ENCODE measurements around the gene DGKI.

The DGKI gene

GRCh38 chr7:137846827-137847567 lies at the start of gene DGKI:
Gene DGKI (minus strand): TSS chr7:137846974.
- Histone ChIP-seq H3K36me3 (ENCODE audit: control insufficient read depth, insufficient read depth, low read length) (no peaks in the 10 kb centered on the region), H3K9me3 (ENCODE audit: control insufficient read depth, insufficient read depth, low read length) (no peaks in the 10 kb centered on the region; the same call in 1 of the 2 replicates), H3K4me3 (ENCODE audit: low read length) (peak within 1 kb of the TSS; percentile 46; the same call in 1 of the 2 replicates), H3K27ac (ENCODE audit: low read length) (no peak within 1 kb of the TSS), H3K27me3 (ENCODE audit: control insufficient read depth, insufficient read depth, low read length) (peaks cover 27% of the 10 kb centered on the region), H3K4me1 (ENCODE audit: control insufficient read depth, insufficient read depth, low read length) (no peaks in the 10 kb centered on the region)
- DNase-seq (ENCODE audit: low read depth, low spot score) = no peak
- WGBS (ENCODE audit: insufficient coverage, insufficient read length) = no CpG with 5 or more reads among the region's 66 CpGs

- no CpG with 5 or more reads among the region's 8 CpGs for WGBS (ENCODE audit: insufficient coverage, insufficient read length)
- Histone ChIP-seq H3K27me3 (ENCODE audit: control insufficient read depth, insufficient read depth, low read length) (no peaks in the 10 kb centered on the region), H3K4me3 (ENCODE audit: low read length) (no peak overlapping the region), H3K4me1 (ENCODE audit: control insufficient read depth, insufficient read depth, low read length) (no peaks in the 10 kb centered on the region), H3K9me3 (ENCODE audit: control insufficient read depth, insufficient read depth, low read length) (no peaks in the 10 kb centered on the region), H3K36me3 (ENCODE audit: control insufficient read depth, insufficient read depth, low read length) (peaks cover 12% of the 10 kb centered on the region; the same call in 1 of the 2 replicates), H3K27ac (ENCODE audit: low read length) (no peak overlapping the region)
- DNase-seq (ENCODE audit: low read depth, low spot score) = no peak
Observed at GRCh38 chr7:137895301-137896221, 48.8 kb upstream of the DGKI start.

- Histone ChIP-seq H3K36me3 (ENCODE audit: control insufficient read depth, insufficient read depth, low read length) (peaks cover 12% of the 10 kb centered on the region; the same call in 1 of the 2 replicates), H3K9me3 (ENCODE audit: control insufficient read depth, insufficient read depth, low read length) (no peaks in the 10 kb centered on the region), H3K27me3 (ENCODE audit: control insufficient read depth, insufficient read depth, low read length) (no peaks in the 10 kb centered on the region), H3K4me3 (ENCODE audit: low read length) (no peak overlapping the region), H3K27ac (ENCODE audit: low read length) (no peak overlapping the region), H3K4me1 (ENCODE audit: control insufficient read depth, insufficient read depth, low read length) (no peaks in the 10 kb centered on the region)
- DNase-seq (ENCODE audit: low read depth, low spot score) = no peak
Observed at GRCh38 chr7:137893143-137893742, 46.5 kb upstream of the DGKI start.

GRCh38 chr7:137891016-137891655 lies 44.4 kb upstream of the DGKI start:
- WGBS (ENCODE audit: insufficient coverage, insufficient read length) = no CpG with 5 or more reads among the region's 4 CpGs
- peaks cover 12% of the 10 kb centered on the region; the same call in 1 of the 2 replicates for H3K36me3 ChIP-seq (ENCODE audit: control insufficient read depth, insufficient read depth, low read length)

GRCh38 chr7:137890449-137890921 lies 43.7 kb upstream of the DGKI start:
- H3K9me3 ChIP-seq (ENCODE audit: control insufficient read depth, insufficient read depth, low read length) = no peaks in the 10 kb centered on the region
- H3K4me1 ChIP-seq (ENCODE audit: control insufficient read depth, insufficient read depth, low read length) = no peaks in the 10 kb centered on the region
- H3K27ac ChIP-seq (ENCODE audit: low read length) = no peak overlapping the region
- no peak for DNase-seq (ENCODE audit: low read depth, low spot score)
- H3K4me3 ChIP-seq (ENCODE audit: low read length) = no peak overlapping the region
- no CpG with 5 or more reads among the region's 3 CpGs for WGBS (ENCODE audit: insufficient coverage, insufficient read length)
- H3K27me3 ChIP-seq (ENCODE audit: control insufficient read depth, insufficient read depth, low read length) = no peaks in the 10 kb centered on the region
- peaks cover 8% of the 10 kb centered on the region; the same call in 1 of the 2 replicates for H3K36me3 ChIP-seq (ENCODE audit: control insufficient read depth, insufficient read depth, low read length)

More at GRCh38 chr7:137891016-137891655, 44.4 kb upstream of the DGKI start:
- no peak overlapping the region for H3K27ac ChIP-seq (ENCODE audit: low read length)
- DNase-seq (ENCODE audit: low read depth, low spot score) = no peak
- H3K9me3 ChIP-seq (ENCODE audit: control insufficient read depth, insufficient read depth, low read length) = no peaks in the 10 kb centered on the region
- no peaks in the 10 kb centered on the region for H3K4me1 ChIP-seq (ENCODE audit: control insufficient read depth, insufficient read depth, low read length)
- no peak overlapping the region for H3K4me3 ChIP-seq (ENCODE audit: low read length)
- no peaks in the 10 kb centered on the region for H3K27me3 ChIP-seq (ENCODE audit: control insufficient read depth, insufficient read depth, low read length)

- no peak for DNase-seq (ENCODE audit: low read depth, low spot score)
- no peak overlapping the region for H3K27ac ChIP-seq (ENCODE audit: low read length)
- WGBS (ENCODE audit: insufficient coverage, insufficient read length) = no CpG with 5 or more reads among the region's 2 CpGs
- H3K36me3 ChIP-seq (ENCODE audit: control insufficient read depth, insufficient read depth, low read length) = peaks cover 6% of the 10 kb centered on the region
- H3K27me3 ChIP-seq (ENCODE audit: control insufficient read depth, insufficient read depth, low read length) = no peaks in the 10 kb centered on the region
- H3K4me1 ChIP-seq (ENCODE audit: control insufficient read depth, insufficient read depth, low read length) = no peaks in the 10 kb centered on the region
- no peaks in the 10 kb centered on the region for H3K9me3 ChIP-seq (ENCODE audit: control insufficient read depth, insufficient read depth, low read length)
- H3K4me3 ChIP-seq (ENCODE audit: low read length) = no peak overlapping the region
Observed at GRCh38 chr7:137888241-137888640, 41.5 kb upstream of the DGKI start.

GRCh38 chr7:137886746-137887145 lies 40.0 kb upstream of the DGKI start:
- Histone ChIP-seq H3K27me3 (ENCODE audit: control insufficient read depth, insufficient read depth, low read length) (no peaks in the 10 kb centered on the region), H3K9me3 (ENCODE audit: control insufficient read depth, insufficient read depth, low read length) (no peaks in the 10 kb centered on the region), H3K4me1 (ENCODE audit: control insufficient read depth, insufficient read depth, low read length) (no peaks in the 10 kb centered on the region), H3K27ac (ENCODE audit: low read length) (no peak overlapping the region), H3K4me3 (ENCODE audit: low read length) (no peak overlapping the region), H3K36me3 (ENCODE audit: control insufficient read depth, insufficient read depth, low read length) (peaks cover 11% of the 10 kb centered on the region)
- no peak for DNase-seq (ENCODE audit: low read depth, low spot score)
- no CpG with 5 or more reads among the region's 2 CpGs for whole genome bisulfite sequencing (ENCODE audit: insufficient coverage, insufficient read length)

- no peak for DNase-seq (ENCODE audit: low read depth, low spot score)
- WGBS (ENCODE audit: insufficient coverage, insufficient read length) = no CpG with 5 or more reads among the region's 3 CpGs
- Histone ChIP-seq H3K9me3 (ENCODE audit: control insufficient read depth, insufficient read depth, low read length) (no peaks in the 10 kb centered on the region), H3K36me3 (ENCODE audit: control insufficient read depth, insufficient read depth, low read length) (peaks cover 11% of the 10 kb centered on the region), H3K4me1 (ENCODE audit: control insufficient read depth, insufficient read depth, low read length) (no peaks in the 10 kb centered on the region), H3K27ac (ENCODE audit: low read length) (no peak overlapping the region), H3K4me3 (ENCODE audit: low read length) (no peak overlapping the region), H3K27me3 (ENCODE audit: control insufficient read depth, insufficient read depth, low read length) (no peaks in the 10 kb centered on the region)
Observed at GRCh38 chr7:137886281-137886680, 39.5 kb upstream of the DGKI start.

- Histone ChIP-seq H3K27me3 (ENCODE audit: control insufficient read depth, insufficient read depth, low read length) (no peaks in the 10 kb centered on the region), H3K4me1 (ENCODE audit: control insufficient read depth, insufficient read depth, low read length) (no peaks in the 10 kb centered on the region), H3K27ac (ENCODE audit: low read length) (no peak overlapping the region), H3K36me3 (ENCODE audit: control insufficient read depth, insufficient read depth, low read length) (peaks cover 11% of the 10 kb centered on the region), H3K4me3 (ENCODE audit: low read length) (no peak overlapping the region), H3K9me3 (ENCODE audit: control insufficient read depth, insufficient read depth, low read length) (no peaks in the 10 kb centered on the region)
- WGBS (ENCODE audit: insufficient coverage, insufficient read length) = no CpG with 5 or more reads among the region's 5 CpGs
- DNase-seq (ENCODE audit: low read depth, low spot score) = no peak
Observed at GRCh38 chr7:137885678-137886077, 38.9 kb upstream of the DGKI start.

GRCh38 chr7:137882806-137883205 lies 36.0 kb upstream of the DGKI start:
- Histone ChIP-seq H3K27me3 (ENCODE audit: control insufficient read depth, insufficient read depth, low read length) (no peaks in the 10 kb centered on the region), H3K4me1 (ENCODE audit: control insufficient read depth, insufficient read depth, low read length) (peaks cover 6% of the 10 kb centered on the region), H3K4me3 (ENCODE audit: low read length) (no peak overlapping the region), H3K36me3 (ENCODE audit: control insufficient read depth, insufficient read depth, low read length) (peaks cover 11% of the 10 kb centered on the region), H3K27ac (ENCODE audit: low read length) (no peak overlapping the region), H3K9me3 (ENCODE audit: control insufficient read depth, insufficient read depth, low read length) (no peaks in the 10 kb centered on the region)
- DNase-seq (ENCODE audit: low read depth, low spot score) = no peak

Data from iPS DF 6.9 (cell line).